H1 (cell line): ENCODE results near the gene DOHH. TPM values are rescaled to one million over a fixed set of nuclear protein-coding genes. Genes with fewer than 3 reads are reported as not detected.

ENCODE experiments used
- CTCF ChIA-PET: fragments of 300-600 bp; sonication (Branson Sonifier 250); formaldehyde crosslinking; loops from one replicate; lab custom pipeline; 2021; ENCODE audit not compliant: partially characterized antibody; lab: Charles Lee
- POLR2A ChIA-PET: fragments of 300-600 bp; sonication (Branson Sonifier 250); formaldehyde crosslinking; loops from one replicate; lab custom pipeline; 2021; ENCODE audit warnings: inconsistent platforms; ENCODE audit not compliant: partially characterized antibody; lab: Charles Lee
- DNase-seq, 2 experiments: peaks; one replicate each; pipeline versions ENCODE4 v3.0.0 to v3.0.0-alpha.2; 2010 to 2022; ENCODE audit warnings: low spot score in 2 of 2, low read depth in 1 of 2, mixed read lengths in 1 of 2
- FAIRE-seq: peaks from 2 replicates; lab custom pipeline; 2011; peaks lifted over from hg19 to GRCh38; lab: Jason Lieb, UNC
- H2AFZ ChIP-seq: 2 replicates; pipeline ENCODE4 v1.8.1; 2012; ENCODE audit warnings: low read length, inconsistent platforms
- H2AK5ac ChIP-seq: 2 replicates; pipeline ENCODE4 v1.6.1; 2013; ENCODE audit warnings: low read depth, low read length
- H2BK120ac ChIP-seq: replicated peaks from 2 replicates; pipeline ENCODE3; 2013; ENCODE audit warnings: low read depth, low read length, inconsistent platforms
- H2BK12ac ChIP-seq: 2 replicates; pipeline ENCODE4 v1.6.1; 2013; ENCODE audit warnings: low read depth, low read length
- H2BK15ac ChIP-seq: 2 replicates; pipeline ENCODE4 v1.6.1; 2013; ENCODE audit warnings: low read length
- H2BK20ac ChIP-seq: 2 replicates; pipeline ENCODE4 v1.6.1; 2013; ENCODE audit warnings: low read length
- H2BK5ac ChIP-seq: 2 replicates; pipeline ENCODE4 v1.6.1; 2013; ENCODE audit warnings: low read depth, low read length
- H3K14ac ChIP-seq: 2 replicates; pipeline ENCODE4 v1.6.1; 2013; ENCODE audit warnings: inconsistent platforms; ENCODE audit not compliant: insufficient read length
- H3K18ac ChIP-seq: 2 replicates; pipeline ENCODE4 v1.6.1; 2013; ENCODE audit warnings: low read length; ENCODE audit errors: extremely low read depth
- H3K23ac ChIP-seq: 2 replicates; pipeline ENCODE4 v1.6.1; 2013; ENCODE audit warnings: inconsistent platforms; ENCODE audit not compliant: insufficient read length
- H3K23me2 ChIP-seq: 2 replicates; pipeline ENCODE4 v1.6.1; 2013; ENCODE audit warnings: low read depth, low read length
- H3K27ac ChIP-seq: 2 replicates; pipeline ENCODE4 v1.6.1; 2011; ENCODE audit warnings: low read depth, low read length, inconsistent platforms
- H3K27me3 ChIP-seq, 4 experiments: replicated peaks in 1 of 4; 1 replicate in 1 of 4; 2 replicates in 3 of 4; pipeline versions ENCODE4 v1.6.1 to v1.8.1; 2011 to 2013; ENCODE audit warnings: low read length in 3 of 4, mild to moderate bottlenecking in 3 of 4, inconsistent platforms in 2 of 4, mixed read lengths in 2 of 4, moderate library complexity in 1 of 4; ENCODE audit not compliant: control insufficient read depth in 3 of 4, insufficient read depth in 3 of 4; ENCODE audit errors: extremely low read depth in 1 of 4
- H3K36me3 ChIP-seq, 4 experiments: 2 replicates each; pipeline versions ENCODE4 v1.6.1 to v1.8.1; 2011 to 2013; ENCODE audit warnings: mild to moderate bottlenecking in 4 of 4, low read length in 3 of 4, moderate library complexity in 2 of 4, control low read depth in 1 of 4, inconsistent platforms in 1 of 4; ENCODE audit not compliant: insufficient read depth in 4 of 4, control insufficient read depth in 2 of 4
- H3K4ac ChIP-seq: replicated peaks from 2 replicates; pipeline ENCODE3; 2013; ENCODE audit warnings: low read length, low read depth, mixed read lengths, inconsistent platforms; ENCODE audit not compliant: insufficient read length
- H3K4me1 ChIP-seq, 4 experiments: replicated peaks in 1 of 4; 1 replicate in 1 of 4; 2 replicates in 3 of 4; pipeline versions ENCODE4 v1.6.1 to v1.8.1; 2011 to 2013; ENCODE audit warnings: low read length in 3 of 4, inconsistent platforms in 2 of 4, mixed read lengths in 1 of 4; ENCODE audit not compliant: insufficient read depth in 4 of 4, control insufficient read depth in 3 of 4
- H3K4me2 ChIP-seq, 2 experiments: 2 replicates each; pipeline versions ENCODE4 v1.6.1 to v1.8.1; 2011 to 2013; ENCODE audit warnings: low read depth in 2 of 2, low read length in 2 of 2, control low read depth in 1 of 2, inconsistent platforms in 1 of 2, mild to moderate bottlenecking in 1 of 2; ENCODE audit not compliant: insufficient read depth in 1 of 2
- H3K4me3 ChIP-seq, 4 experiments: fragments of 200-600, 300-600 bp in 1 of 4; sonication (generic), shearing (Covaris generic), sonication (Bioruptor Twin) in 1 of 4; 2 replicates each; pipeline versions ENCODE4 v1.5.1 to v1.8.1; 2011 to 2016; ENCODE audit warnings: low read length in 4 of 4, low read depth in 3 of 4, control low read depth in 2 of 4, inconsistent platforms in 2 of 4, mild to moderate bottlenecking in 2 of 4, mixed read lengths in 1 of 4, moderate library complexity in 1 of 4; ENCODE audit not compliant: insufficient read depth in 2 of 4; ENCODE audit errors: extremely low read depth in 1 of 4
- H3K56ac ChIP-seq: replicated peaks from 2 replicates; pipeline ENCODE3; 2013; ENCODE audit warnings: low read depth, mild to moderate bottlenecking, mixed read lengths, low read length, inconsistent platforms; ENCODE audit not compliant: insufficient read length
- H3K79me1 ChIP-seq: 2 replicates; pipeline ENCODE4 v1.6.1; 2013; ENCODE audit warnings: low read depth, low read length, control low read depth
- H3K79me2 ChIP-seq, 2 experiments: 2 replicates each; pipeline versions ENCODE4 v1.6.1 to v1.8.1; 2012 to 2013; ENCODE audit warnings: low read length in 2 of 2, mild to moderate bottlenecking in 2 of 2, inconsistent platforms in 1 of 2; ENCODE audit not compliant: insufficient read depth in 2 of 2, control insufficient read depth in 1 of 2
- H3K9ac ChIP-seq, 4 experiments: replicated peaks in 1 of 4; 1 replicate in 1 of 4; 2 replicates in 3 of 4; pipeline versions ENCODE4 v1.6.1 to v1.8.1; 2011 to 2013; ENCODE audit warnings: low read depth in 3 of 4, low read length in 3 of 4, control low read depth in 2 of 4, mild to moderate bottlenecking in 2 of 4, moderate library complexity in 2 of 4, inconsistent platforms in 1 of 4; ENCODE audit errors: extremely low read depth in 1 of 4
- H3K9me3 ChIP-seq, 2 experiments: 2 replicates each; pipeline versions ENCODE4 v1.6.1 to v1.8.1; 2012 to 2013; ENCODE audit warnings: mild to moderate bottlenecking in 2 of 2, moderate library complexity in 2 of 2, control low read depth in 1 of 2, inconsistent platforms in 1 of 2, low read depth in 1 of 2, low read length in 1 of 2, mixed read lengths in 1 of 2; ENCODE audit not compliant: insufficient read depth in 2 of 2
- H4K20me1 ChIP-seq, 2 experiments: replicated peaks in 1 of 2; 2 replicates each; pipeline versions ENCODE3 to v1.8.1; 2011 to 2013; ENCODE audit warnings: inconsistent platforms in 2 of 2, low read length in 2 of 2, mild to moderate bottlenecking in 1 of 2; ENCODE audit not compliant: insufficient read depth in 2 of 2, control insufficient read depth in 1 of 2
- H4K5ac ChIP-seq: 2 replicates; pipeline ENCODE4 v1.6.1; 2013; ENCODE audit warnings: low read length, low read depth, mixed read lengths, inconsistent platforms; ENCODE audit not compliant: insufficient read length
- H4K8ac ChIP-seq: 2 replicates; pipeline ENCODE4 v1.8.0; 2013; ENCODE audit warnings: mild to moderate bottlenecking, moderate library complexity, low read length, inconsistent platforms; ENCODE audit not compliant: insufficient read depth; ENCODE audit errors: extremely low read depth
- H4K91ac ChIP-seq: replicated peaks from 2 replicates; pipeline ENCODE3; 2013; ENCODE audit warnings: low read length, mixed read lengths, inconsistent platforms; ENCODE audit not compliant: insufficient read length
- BACH1 ChIP-seq: IDR thresholded peaks from 2 replicates; pipeline ENCODE4 v1.6.1; 2012; ENCODE audit warnings: low read length, improper control_type of control experiment
- BCL11A ChIP-seq, 2 experiments: IDR thresholded peaks; one replicate each; pipeline ENCODE4 v1.6.1; 2011; ENCODE audit warnings: low read depth in 2 of 2, low read length in 2 of 2, mild to moderate bottlenecking in 2 of 2
- EZH2 ChIP-seq: fragments of 200-600 bp; sonication (generic); IDR thresholded peaks from 2 replicates; pipeline ENCODE4 v1.7.1; 2012; ENCODE audit warnings: low read depth, mild to moderate bottlenecking, moderate library complexity, low read length, inconsistent platforms; ENCODE audit not compliant: severe bottlenecking
- JUND ChIP-seq: IDR thresholded peaks from 2 replicates; pipeline ENCODE4 v1.6.1; 2011; ENCODE audit warnings: mild to moderate bottlenecking, improper control_type of control experiment, low read length
- KDM1A ChIP-seq: fragments of 200-600, 300-600 bp; sonication (generic); IDR thresholded peaks from 2 replicates; pipeline ENCODE4 v1.7.1; 2016; ENCODE audit warnings: mild to moderate bottlenecking, low read length, borderline replicate concordance
- KDM4A ChIP-seq: IDR thresholded peaks from one replicate; pipeline ENCODE4 v1.7.1; 2012; ENCODE audit warnings: low read depth, mild to moderate bottlenecking, moderate library complexity, low read length, inconsistent platforms; ENCODE audit not compliant: severe bottlenecking
- MAFK ChIP-seq: IDR thresholded peaks from 2 replicates; pipeline ENCODE4 v1.6.1; 2012; ENCODE audit warnings: low read depth, mild to moderate bottlenecking, improper control_type of control experiment, low read length
- MAX ChIP-seq: IDR thresholded peaks from 2 replicates; pipeline ENCODE4 v1.6.1; 2012; ENCODE audit warnings: inconsistent platforms
- POLR2A ChIP-seq, 2 experiments: IDR thresholded peaks; 1 replicate in 1 of 2; 2 replicates in 1 of 2; pipeline ENCODE4 v1.6.1; 2011; ENCODE audit warnings: low read depth in 2 of 2, low read length in 2 of 2, mild to moderate bottlenecking in 2 of 2; ENCODE audit errors: control extremely low read depth in 1 of 2
- RFX5 ChIP-seq: IDR thresholded peaks from 2 replicates; pipeline ENCODE4 v1.6.1; 2011; ENCODE audit warnings: low read depth, low read length, improper control_type of control experiment, borderline replicate concordance
- SIRT6 ChIP-seq: IDR thresholded peaks from one replicate; pipeline ENCODE4 v1.7.1; 2012; ENCODE audit warnings: low read length, inconsistent platforms
- WGBS, 2 experiments: shearing (Covaris generic) in 1 of 2; methylation state at CpG; one replicate each; pipeline versions ENCODE4 v1.1.6 to v1.1.7; 2013 to 2015; ENCODE audit warnings: low lambda C conversion rate in 2 of 2, mixed read lengths in 2 of 2, inconsistent platforms in 1 of 2, low coverage in 1 of 2, missing lambda C conversion rate in 1 of 2; ENCODE audit not compliant: insufficient replicate concordance in 2 of 2, insufficient coverage in 1 of 2, insufficient read length in 1 of 2; ENCODE audit errors: extremely low coverage in 1 of 2, missing lambda C conversion rate in 1 of 2; 5-methylcytosine and 5-hydroxymethylcytosine counted together
- polyA plus RNA-seq, 7 experiments: library from polyadenylated mRNA; depleted of rRNA in 3 of 7; stranded (reverse) in 5 of 7; unstranded in 2 of 7; fragments of >200 nt in 5 of 7; fragments of 200-250 nt in 2 of 7; gene quantifications; 1 replicate in 5 of 7; 2 replicates in 1 of 7; 4 replicates in 1 of 7; pipeline versions ENCODE4 v1.2.1 to v1.2.3, GENCODE V29; 2011 to 2013; ENCODE audit warnings: missing spikeins in 2 of 7, mixed read lengths in 2 of 7
- total RNA-seq: library from RNA; stranded (reverse); fragmentation: NEBNext Ultra II Directional; extraction: Animal tissue kit (Norgen Biotek cat#: 25700); gene quantifications from 2 replicates; pipeline ENCODE4 v1.2.1, GENCODE V29; 2021

The DOHH gene
- total and polyA plus RNA-seq, 2 of the 8 experiments (the other 6 are each of a cell fraction or from before 2014, with no cell fraction given), result 7.3 to 17.7 TPM

- H3K56ac ChIP-seq, result no peak overlapping the region
- H3K4me3 ChIP-seq, result no peak overlapping the region
- H4K91ac ChIP-seq, result no peak overlapping the region
- no peaks in the 10 kb centered on the region for H3K27me3 ChIP-seq
- FAIRE-seq (no peak), DNase-seq (no peak)
- no peak overlapping the region for H3K27ac ChIP-seq
- H3K4ac ChIP-seq, result no peak overlapping the region
- ChIA-PET POLR2A (interaction anchor here (1.2 to 4.0 kb wide), 7 partner anchors 8 to 84 kb away, joined by 3 to 30 read pairs (median 4); partner anchors contain the start of gene MFSD12), CTCF (interaction anchor here (0.7 to 6.9 kb wide), 14 partner anchors 9 to 207 kb away, joined by 3 to 54 read pairs (median 3); no protein-coding TSS in a partner anchor)
- peaks cover 8 to 16% of the 10 kb centered on the region in 2 experiments for H4K20me1 ChIP-seq
- no peak overlapping the region; a peak in 1 of 4 replicates for H3K4me2 ChIP-seq
- no peak overlapping the region for H2BK15ac ChIP-seq
- no peak overlapping the region for H3K18ac ChIP-seq
- H3K9me3 ChIP-seq, result no peaks in the 10 kb centered on the region
- no peak overlapping the region for H3K14ac ChIP-seq
- H4K5ac ChIP-seq, result no peak overlapping the region
- H3K36me3 ChIP-seq, result peaks cover 0 to 26% (median 11%) of the 10 kb centered on the region in 4 experiments; a peak in 6 of 8 replicates
- H4K8ac ChIP-seq, result no peak overlapping the region; the same call in 1 of the 2 replicates
- no peak overlapping the region for H2BK12ac ChIP-seq
- peaks cover 3 to 11% (median 6%) of the 10 kb centered on the region in 4 experiments; a peak in 6 of 7 replicates for H3K4me1 ChIP-seq
- no peak overlapping the region for H2AFZ ChIP-seq
- 0 out of 2 replicates have a peak, but pooled peaks cover 2% of the 10 kb centered on the region for H3K79me1 ChIP-seq
- H3K9ac ChIP-seq, result no peak overlapping the region
- no peak for TF ChIP-seq JUND
- TF ChIP-seq RFX5, result no peak
- peak; percentile 83; the same call in 1 of the 2 replicates for TF ChIP-seq KDM1A
- no peak for TF ChIP-seq MAFK
- no peak for TF ChIP-seq EZH2
- no peak for TF ChIP-seq BCL11A (IDR thresholded peaks at IDR 0.05; ENCODE audit: low read depth in 2 of 2, low read length in 2 of 2)
- no peak for TF ChIP-seq BACH1
- no peak for TF ChIP-seq KDM4A
- TF ChIP-seq POLR2A (IDR thresholded peaks at IDR 0.05; ENCODE audit: control extremely low read depth in 1 of 2, low read depth in 2 of 2, low read length in 2 of 2), result 0 out of 3 replicates have a peak, but pooled peaks of 1 of the 2 experiments have one; percentile 19
- TF ChIP-seq MAX, result no peak
- no peak for TF ChIP-seq SIRT6
- WGBS, 2 experiments, result 84% methylated on average over 19 of the region's 22 CpGs; no CpG with 5 or more reads in 1 of the 2 experiments
- H2BK5ac ChIP-seq, result no peak overlapping the region
- no peak overlapping the region for H2BK20ac ChIP-seq
- no peaks in the 10 kb centered on the region for H3K79me2 ChIP-seq
- H2BK120ac ChIP-seq, result no peak overlapping the region
- no peak overlapping the region for H3K23ac ChIP-seq
- peak overlapping the region; percentile 93; the same call in 1 of the 2 replicates for H2AK5ac ChIP-seq
- no peaks in the 10 kb centered on the region for H3K23me2 ChIP-seq
Measured at GRCh38 chr19:3537438-3538240, 37.2 kb upstream of the DOHH start.
